ENCODE data around the gene SPPL2B. TPM values are rescaled to one million over a fixed set of nuclear protein-coding genes. Genes with fewer than 3 reads are reported as not detected.
"Not testable (repeated sequence)": the region's sequence is repeated elsewhere in the genome, so short reads cannot be mapped to it uniquely, and the experiment has no call there.

SPPL2B gene
- total RNA-seq, 1 experiment from 2014 or later, result 56.0 TPM

GRCh38 chr19:2391118-2391725 lies 62.7 kb downstream of the SPPL2B start:
- CTCF ChIA-PET, result interaction anchor here (0.6 to 0.7 kb wide), 2 partner anchors 10 to 27 kb away, joined by 3 read pairs; no protein-coding TSS in a partner anchor
- DNase-seq, result peak; percentile 30
- peaks cover 11% of the 10 kb centered on the region for H3K27me3 Mint-ChIP-seq (ENCODE audit: unreplicated experiment)
- no peak overlapping the region for H3K4me3 Mint-ChIP-seq (ENCODE audit: low read depth, unreplicated experiment)
- peak; percentile 46 for TF ChIP-seq CTCF (IDR thresholded peaks at IDR 0.05; ENCODE audit: unreplicated experiment)
- intact Hi-C loops (cut with micrococcal nuclease; ENCODE audit: unreplicated experiment), result loop anchor here (5.0 kb wide), 1 partner anchor 234 kb away; no protein-coding TSS in a partner anchor
- H3K36me3 Mint-ChIP-seq (ENCODE audit: insufficient read depth, unreplicated experiment), result peaks cover 7% of the 10 kb centered on the region
- no TSS peak for BruUV-seq (replicated peaks)
- no peaks in the 10 kb centered on the region for H3K9me3 Mint-ChIP-seq (ENCODE audit: low read depth, unreplicated experiment)
- peaks cover 8% of the 10 kb centered on the region for H3K4me1 Mint-ChIP-seq (ENCODE audit: low read depth, unreplicated experiment)
- no peak overlapping the region for H3K27ac Mint-ChIP-seq (ENCODE audit: unreplicated experiment)

DNA sequence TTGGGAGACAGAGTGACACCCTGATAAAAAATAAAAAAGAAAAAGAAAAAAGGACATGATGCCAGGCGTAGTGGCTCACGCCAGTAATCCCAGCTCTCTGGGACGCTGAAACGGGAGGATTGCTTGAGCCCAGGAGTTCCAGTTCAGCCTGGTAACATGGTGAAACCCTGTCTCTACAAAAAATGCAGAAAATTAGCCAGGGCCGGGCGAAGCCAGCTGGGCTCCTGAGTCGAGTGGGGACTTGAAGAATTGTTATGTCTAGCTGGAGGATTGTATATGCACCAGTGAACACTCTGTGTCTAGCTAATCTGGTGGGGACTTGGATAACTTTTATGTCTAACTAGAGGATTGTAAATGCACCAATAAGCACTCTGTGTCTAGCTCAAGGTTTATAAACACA lies 63.9 kb downstream of the SPPL2B start:
- CTCF ChIA-PET, result interaction anchor here (1.1 kb wide), 1 partner anchor 219 kb away, joined by 3 read pairs; no protein-coding TSS in a partner anchor

DNA sequence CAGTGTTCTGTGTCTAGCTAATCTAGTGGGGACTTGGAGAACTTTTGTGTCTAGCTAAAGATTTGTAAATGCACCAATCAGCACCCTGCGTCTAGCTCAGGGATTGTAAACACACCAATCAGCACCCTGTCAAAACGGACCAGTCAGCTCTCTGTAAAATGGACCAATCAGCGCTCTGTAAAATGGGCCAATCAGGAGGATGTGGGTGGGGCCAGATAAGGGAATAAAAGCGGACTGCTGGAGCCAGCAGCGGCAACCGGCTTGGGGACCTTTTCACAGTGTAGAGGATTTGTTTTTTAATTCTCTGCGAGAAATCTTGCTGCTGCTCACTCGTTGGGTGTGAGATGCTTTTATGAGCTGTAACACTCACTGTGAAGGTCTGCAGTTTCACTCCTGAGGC lies 64.4 kb downstream of the SPPL2B start:
- not testable (repeated sequence) for H3K4me1 Mint-ChIP-seq (ENCODE audit: low read depth, unreplicated experiment); H3K4me3 Mint-ChIP-seq (ENCODE audit: low read depth, unreplicated experiment); BruUV-seq (replicated peaks); DNase-seq; H3K27ac Mint-ChIP-seq (ENCODE audit: unreplicated experiment); H3K9me3 Mint-ChIP-seq (ENCODE audit: low read depth, unreplicated experiment); H3K36me3 Mint-ChIP-seq (ENCODE audit: insufficient read depth, unreplicated experiment)
- intact Hi-C loops (cut with micrococcal nuclease; ENCODE audit: unreplicated experiment), result loop anchor here (5.0 kb wide), 1 partner anchor 236 kb away; no protein-coding TSS in a partner anchor
- H3K27me3 Mint-ChIP-seq (ENCODE audit: unreplicated experiment), result peaks cover 11% of the 10 kb centered on the region
- CTCF ChIA-PET, result interaction anchor here (0.6 to 1.1 kb wide), 2 partner anchors 218 to 301 kb away, joined by 3 read pairs; no protein-coding TSS in a partner anchor

More for the DNA sequence above, 63.9 kb downstream of the SPPL2B start:
- Mint-ChIP-seq H3K4me3 (ENCODE audit: low read depth, unreplicated experiment) (no peak overlapping the region), H3K36me3 (ENCODE audit: insufficient read depth, unreplicated experiment) (peaks cover 4% of the 10 kb centered on the region), H3K27ac (ENCODE audit: unreplicated experiment) (no peak overlapping the region), H3K27me3 (ENCODE audit: unreplicated experiment) (peaks cover 11% of the 10 kb centered on the region), H3K4me1 (ENCODE audit: low read depth, unreplicated experiment) (peaks cover 8% of the 10 kb centered on the region), H3K9me3 (ENCODE audit: low read depth, unreplicated experiment) (no peaks in the 10 kb centered on the region)
- intact Hi-C loops (cut with micrococcal nuclease; ENCODE audit: unreplicated experiment), result loop anchor here (5.0 kb wide), 1 partner anchor 235 kb away; no protein-coding TSS in a partner anchor
- no TSS peak for BruUV-seq (replicated peaks)
- no peak for DNase-seq
- no peak for TF ChIP-seq CTCF (IDR thresholded peaks at IDR 0.05; ENCODE audit: unreplicated experiment)

DNA sequence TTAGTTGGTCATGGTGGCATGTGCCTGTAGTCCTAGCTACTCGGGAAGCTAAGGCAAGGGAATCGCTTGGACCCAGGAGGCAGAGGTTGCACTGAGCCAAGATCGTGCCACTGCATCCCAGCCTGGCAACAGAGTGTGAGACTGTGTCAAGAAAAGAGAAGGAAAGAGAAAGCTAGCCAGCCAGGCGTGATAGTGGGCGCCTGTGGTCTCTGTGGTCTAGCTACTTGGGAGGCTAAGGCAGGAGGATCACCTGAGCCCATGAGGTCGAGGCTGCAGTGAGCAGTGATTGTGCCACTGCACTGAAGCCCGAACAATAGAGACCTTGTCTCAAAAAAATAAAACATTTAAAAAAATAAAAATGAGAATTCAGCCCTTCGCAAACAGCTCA lies 65.6 kb downstream of the SPPL2B start:
- TF ChIP-seq CTCF (IDR thresholded peaks at IDR 0.05; ENCODE audit: unreplicated experiment), result no peak
- no peaks in the 10 kb centered on the region for H3K36me3 Mint-ChIP-seq (ENCODE audit: insufficient read depth, unreplicated experiment)
- peaks cover 8% of the 10 kb centered on the region for H3K4me1 Mint-ChIP-seq (ENCODE audit: low read depth, unreplicated experiment)
- no peak overlapping the region for H3K27ac Mint-ChIP-seq (ENCODE audit: unreplicated experiment)
- H3K9me3 Mint-ChIP-seq (ENCODE audit: low read depth, unreplicated experiment), result no peaks in the 10 kb centered on the region
- peaks cover 11% of the 10 kb centered on the region for H3K27me3 Mint-ChIP-seq (ENCODE audit: unreplicated experiment)
- H3K4me3 Mint-ChIP-seq (ENCODE audit: low read depth, unreplicated experiment), result no peak overlapping the region
- CTCF ChIA-PET, result no interaction called here
- BruUV-seq (replicated peaks), result no TSS peak
- DNase-seq, result no peak
- intact Hi-C loops (cut with micrococcal nuclease; ENCODE audit: unreplicated experiment), result loop anchor here (5.0 kb wide), 1 partner anchor 237 kb away; no protein-coding TSS in a partner anchor
